ENCODE measurements around the gene METTL6. TPM values are rescaled to one million over a fixed set of nuclear protein-coding genes. Genes with fewer than 3 reads are reported as not detected.

The METTL6 gene
- total and polyA plus RNA-seq, 10 of the 15 experiments (the other 5 are each of a cell fraction or from before 2014, with no cell fraction given) = 13.8 to 29.6 (median 20.8) TPM

- TF ChIP-seq ZNF592 (IDR thresholded peaks at IDR 0.05) = no peak
- TF ChIP-seq LARP7 (IDR thresholded peaks at IDR 0.05) = no peak
- peak; percentile 69 for TF ChIP-seq RAD21 (IDR thresholded peaks at IDR 0.05; ENCODE audit: insufficient read depth, low read depth, low read length)
- no peak for TF ChIP-seq STAT1 (conservative IDR thresholded peaks at IDR 0.05)
- TF ChIP-seq SUPT20H (IDR thresholded peaks at IDR 0.05; ENCODE audit: borderline replicate concordance, control insufficient read depth, low read depth, low read length) = no peak
- no peak for TF ChIP-seq POLR2A (IDR thresholded peaks at IDR 0.05; ENCODE audit: low read depth, low read length)
- no peak for TF ChIP-seq CBX5 (IDR thresholded peaks at IDR 0.05; ENCODE audit: low read depth)
Observed at GRCh38 chr3:15405448-15406050, 21.8 kb downstream of the METTL6 start (continued).

GRCh38 chr3:15404767-15405166 is 22.6 kb downstream of the METTL6 start:
- WGBS (ENCODE audit: insufficient coverage, insufficient replicate concordance, low lambda C conversion rate, missing lambda C conversion rate) = 67% methylated on average over 1 of the region's 1 CpG
- no peaks in the 10 kb centered on the region for H4K20me1 ChIP-seq (ENCODE audit: control insufficient read depth, insufficient read depth)
- H2AFZ ChIP-seq (ENCODE audit: control insufficient read depth, low read depth, low read length) = no peak overlapping the region
- in situ Hi-C loops (cut with MboI) = loop anchor here (5.0 kb wide), 2 partner anchors 202 to 287 kb away; no protein-coding TSS in a partner anchor
- H3K27me3 ChIP-seq (replicated peaks in 1 of 2; ENCODE audit: control insufficient read depth in 2 of 2, insufficient read depth in 2 of 2, low read length in 1 of 2) = no peaks in the 10 kb centered on the region
- POLR2A ChIA-PET = interaction anchor here (0.6 to 1.4 kb wide), 5 partner anchors 20 to 199 kb away, joined by 3 to 10 read pairs (median 5); no protein-coding TSS in a partner anchor
- H3K79me2 ChIP-seq (ENCODE audit: control insufficient read depth, insufficient read depth, low read length) = no peaks in the 10 kb centered on the region
- no peak overlapping the region for H3K4me3 ChIP-seq
- no peaks in the 10 kb centered on the region for H3K36me3 ChIP-seq (ENCODE audit: control insufficient read depth in 2 of 2, insufficient read depth in 2 of 2, low read length in 1 of 2)
- CTCF ChIA-PET = interaction anchor here (0.6 to 10.1 kb wide), 78 partner anchors 8 to 478 kb away, joined by 3 to 302 read pairs (median 6); partner anchors contain the start of genes CAPN7 and MRPS25
- ATAC-seq = peak; percentile 57
- peaks cover 5% of the 10 kb centered on the region for H3K4me1 ChIP-seq (ENCODE audit: control insufficient read depth, insufficient read depth, low read length)
- intact Hi-C loops (cut with micrococcal nuclease; ENCODE audit: unreplicated experiment) = loop anchor here (1.0 to 5.0 kb wide), 4 partner anchors 136 to 296 kb away; no protein-coding TSS in a partner anchor
- H3K27ac ChIP-seq (ENCODE audit: control insufficient read depth, insufficient read depth) = no peak overlapping the region
- BruUV-seq (replicated peaks) = no TSS peak
- no peak overlapping the region for H3K4me2 ChIP-seq (ENCODE audit: control insufficient read depth, insufficient read depth)
- RAD21 ChIA-PET (ENCODE audit: unreplicated experiment) = interaction anchor here (0.6 to 6.8 kb wide), 42 partner anchors 14 to 407 kb away, joined by 3 to 143 read pairs (median 5); partner anchors contain the start of genes CAPN7 and SH3BP5
- no peak for FAIRE-seq
- no peaks in the 10 kb centered on the region for H3K9me3 ChIP-seq (replicated peaks; ENCODE audit: control insufficient read depth, insufficient read depth, low read length)
- no peak for DNase-seq (ENCODE audit: low read depth, low spot score)
- SMC1A ChIA-PET (ENCODE audit: uncharacterized antibody, unreplicated experiment) = interaction anchor here (0.6 to 8.7 kb wide), 53 partner anchors 10 to 407 kb away, joined by 3 to 223 read pairs (median 4); partner anchors contain the start of gene CAPN7
- H3K9ac ChIP-seq (ENCODE audit: control insufficient read depth, insufficient read depth, low read length) = no peak overlapping the region
- TF ChIP-seq HDGF (IDR thresholded peaks at IDR 0.05) (no peak), MTA2 (IDR thresholded peaks at IDR 0.05; ENCODE audit: low read depth) (no peak), SPI1 (IDR thresholded peaks at IDR 0.05; ENCODE audit: borderline replicate concordance, insufficient read depth, low read depth, low read length) (peak; percentile 21; the same call in 1 of the 2 replicates), FOXK2 (IDR thresholded peaks at IDR 0.05) (no peak), E4F1 (IDR thresholded peaks at IDR 0.05; ENCODE audit: borderline replicate concordance, partially characterized antibody) (no peak)
